ENCODE results near the gene CFAP100.

The CFAP100 gene

GRCh38 chr3:126394179-126394976, at the start of gene CFAP100:
CFAP100 (plus strand) TSS chr3:126394909; CDS start chr3:126396001, 1,092 bp downstream.
- DNase-seq (ENCODE audit: low read depth, low spot score): peak; percentile 77

GRCh38 chr3:126345231-126345630, 49.5 kb upstream of the CFAP100 start:
- DNase-seq (ENCODE audit: low read depth, low spot score): no peak

- no peak for DNase-seq (ENCODE audit: low read depth, low spot score)
These were observed 48.9 kb upstream of the CFAP100 start for GRCh38 chr3:126345641-126346460.

- DNase-seq (ENCODE audit: low read depth, low spot score): no peak
These were observed 48.2 kb upstream of the CFAP100 start for GRCh38 chr3:126346466-126346865.

GRCh38 chr3:126347543-126348161, 47.1 kb upstream of the CFAP100 start:
- DNase-seq (ENCODE audit: low read depth, low spot score): no peak

GRCh38 chr3:126348308-126348920, 46.3 kb upstream of the CFAP100 start:
- no peak for DNase-seq (ENCODE audit: low read depth, low spot score)

- DNase-seq (ENCODE audit: low read depth, low spot score): no peak
These were observed 45.6 kb upstream of the CFAP100 start for GRCh38 chr3:126349071-126349470.

GRCh38 chr3:126349611-126350501, 44.9 kb upstream of the CFAP100 start:
- no peak for DNase-seq (ENCODE audit: low read depth, low spot score)

GRCh38 chr3:126350502-126351085, 44.1 kb upstream of the CFAP100 start:
- no peak for DNase-seq (ENCODE audit: low read depth, low spot score)

- no peak for DNase-seq (ENCODE audit: low read depth, low spot score)
These were observed 43.5 kb upstream of the CFAP100 start for GRCh38 chr3:126351086-126351770.

GRCh38 chr3:126351771-126352475, 42.8 kb upstream of the CFAP100 start:
- no peak for DNase-seq (ENCODE audit: low read depth, low spot score)

- no peak for DNase-seq (ENCODE audit: low read depth, low spot score)
These were observed 41.9 kb upstream of the CFAP100 start for GRCh38 chr3:126352476-126353454.

- DNase-seq (ENCODE audit: low read depth, low spot score): no peak
These were observed 40.9 kb upstream of the CFAP100 start for GRCh38 chr3:126353694-126354321.

- no peak for DNase-seq (ENCODE audit: low read depth, low spot score)
These were observed 39.9 kb upstream of the CFAP100 start for GRCh38 chr3:126354776-126355175.

- no peak for DNase-seq (ENCODE audit: low read depth, low spot score)
These were observed 39.5 kb upstream of the CFAP100 start for GRCh38 chr3:126355251-126355650.

- DNase-seq (ENCODE audit: low read depth, low spot score): peak; percentile 88
These were observed 38.8 kb upstream of the CFAP100 start for GRCh38 chr3:126355777-126356372.

Data from astrocyte of the hippocampus (primary cell).